Activated CD8-positive, alpha-beta memory T cell treated with anti-CD3 and anti-CD28 coated beads for 1 hour (primary cell): ENCODE data around the gene BPIFA2.
"Not testable (repeated sequence)": the region's sequence is repeated elsewhere in the genome, so short reads cannot be mapped to it uniquely, and the experiment has no call there.

Source experiments
- DNase-seq, 2 donors: peaks; one replicate each; pipeline ENCODE4 v3.0.0-alpha.2; 2020; ENCODE audit warnings: low read depth in 1 of 2; ENCODE audit errors: extremely low read depth in 1 of 2

BPIFA2 gene

DNA sequence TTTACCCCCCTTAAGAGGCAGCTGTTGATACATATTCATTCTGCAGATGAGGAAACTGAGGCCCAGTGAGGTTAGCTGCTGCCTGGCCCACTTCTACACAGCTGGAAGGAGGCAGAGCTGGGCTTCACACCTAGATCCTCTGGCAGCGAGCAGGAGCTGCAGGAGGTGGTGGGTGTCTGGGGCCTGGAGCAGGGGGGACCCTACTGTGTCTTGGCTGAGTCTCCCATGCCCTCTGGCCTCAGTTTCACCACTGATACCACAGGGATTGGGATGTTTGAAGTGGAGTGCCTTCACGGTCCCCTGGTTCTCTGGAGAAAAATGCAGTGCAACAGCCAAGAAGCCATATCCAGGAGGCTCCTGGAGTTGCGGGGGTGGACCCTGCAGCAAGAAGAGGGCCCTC is 8.2 kb upstream of the BPIFA2 start:
- DNase-seq = no peak

DNA sequence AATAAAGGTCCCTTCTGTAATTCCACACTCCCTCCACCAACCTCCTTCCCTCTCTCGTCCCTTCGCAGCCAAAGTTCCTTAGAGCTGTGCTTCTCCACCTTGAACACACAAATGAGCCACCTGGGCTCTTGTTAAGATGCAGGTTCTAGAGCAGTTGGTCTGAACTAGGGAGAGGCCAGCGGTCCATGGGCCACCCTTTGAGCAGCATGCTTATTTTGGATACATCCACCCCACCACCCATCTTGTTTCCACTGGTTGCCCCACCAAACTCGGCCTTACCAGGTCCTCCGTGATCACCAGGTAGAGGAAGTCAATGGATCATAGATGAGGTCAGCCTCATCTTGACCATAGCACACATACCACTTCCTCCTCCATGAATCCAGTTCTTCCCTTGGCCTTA is 7.3 kb upstream of the BPIFA2 start:
- DNase-seq = no peak

DNA sequence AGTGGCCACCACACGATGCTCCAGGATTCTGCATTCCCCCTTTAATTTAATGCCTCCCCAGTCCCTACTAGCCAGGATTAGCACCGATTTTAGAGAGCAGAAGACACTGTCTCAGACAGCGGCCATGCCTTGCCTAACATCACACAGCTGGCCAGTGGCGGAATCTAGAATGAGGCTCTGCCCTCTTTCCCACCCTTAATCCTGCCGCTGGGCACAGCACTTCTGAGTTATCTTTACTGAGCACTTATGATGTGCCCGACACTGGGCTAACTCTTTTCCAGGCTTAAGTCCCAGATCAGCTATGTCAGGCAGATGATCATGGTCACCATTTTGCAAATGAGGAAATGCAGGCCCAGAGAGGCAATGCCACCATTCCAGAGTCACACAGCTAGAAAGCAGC is 5.6 kb upstream of the BPIFA2 start:
- no peak for DNase-seq

DNA sequence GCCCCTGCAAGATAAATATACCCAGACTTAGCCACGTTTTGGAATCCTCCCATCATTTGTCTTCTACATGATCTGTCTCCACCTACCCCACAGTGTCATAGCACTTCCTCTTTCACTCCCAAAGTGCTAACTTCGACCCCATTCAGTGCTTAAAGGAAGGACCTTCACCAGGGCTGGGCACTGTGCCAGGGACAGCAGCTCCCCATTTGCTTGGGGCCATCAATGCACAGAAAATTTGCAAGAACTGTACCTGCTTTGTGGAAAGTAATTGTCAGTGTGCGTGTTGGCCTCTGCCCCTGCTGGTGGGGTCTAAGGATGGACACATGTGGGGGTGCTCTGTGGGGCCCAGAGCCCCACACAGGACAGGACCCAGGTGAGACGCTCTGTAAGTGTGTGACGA is 5.2 kb upstream of the BPIFA2 start:
- no peak for DNase-seq

DNA sequence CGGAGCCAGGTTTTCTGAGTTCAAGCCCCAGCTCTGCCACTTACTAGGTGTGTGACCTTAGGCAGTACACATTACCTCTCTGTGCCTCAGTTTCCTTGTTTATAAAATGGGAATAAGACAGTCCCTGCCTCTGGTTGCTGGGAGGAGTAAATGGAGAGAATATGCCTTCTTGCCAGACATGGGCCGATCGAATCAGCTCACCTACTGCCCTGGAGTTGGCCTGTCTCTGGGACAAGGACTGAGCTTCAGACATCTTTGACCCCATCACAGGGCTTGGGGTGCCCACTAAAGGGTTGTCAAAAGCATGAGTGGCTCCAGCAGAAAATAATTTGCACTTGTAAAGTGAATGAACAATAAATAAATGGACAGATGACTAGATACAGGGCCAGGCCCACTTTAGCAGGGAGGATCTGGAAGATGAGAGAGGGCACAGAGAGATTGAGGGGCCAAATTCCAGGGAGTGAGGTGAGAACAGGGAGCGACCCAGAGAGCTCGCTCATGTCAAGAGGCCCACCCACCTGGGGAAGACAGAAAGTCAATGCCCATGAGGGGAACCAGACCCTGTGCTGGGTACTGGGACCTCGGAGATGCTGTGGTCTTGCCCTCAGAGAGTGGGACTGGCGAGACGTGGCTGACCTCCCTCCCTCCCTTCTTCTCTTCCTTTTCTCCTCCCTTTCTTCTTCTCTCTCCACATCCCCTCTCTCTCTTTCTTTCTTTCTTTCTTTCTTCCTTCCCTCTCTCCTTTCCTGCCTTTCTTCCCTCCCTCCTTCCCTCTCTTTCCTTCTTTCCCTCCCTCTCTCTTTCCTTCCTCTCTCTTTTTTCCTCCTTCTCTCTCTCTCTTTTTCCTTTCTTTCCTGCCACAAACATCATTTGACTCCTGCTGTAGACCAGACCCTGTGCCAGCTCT is 3.9 kb upstream of the BPIFA2 start:
- no peak for DNase-seq

DNA sequence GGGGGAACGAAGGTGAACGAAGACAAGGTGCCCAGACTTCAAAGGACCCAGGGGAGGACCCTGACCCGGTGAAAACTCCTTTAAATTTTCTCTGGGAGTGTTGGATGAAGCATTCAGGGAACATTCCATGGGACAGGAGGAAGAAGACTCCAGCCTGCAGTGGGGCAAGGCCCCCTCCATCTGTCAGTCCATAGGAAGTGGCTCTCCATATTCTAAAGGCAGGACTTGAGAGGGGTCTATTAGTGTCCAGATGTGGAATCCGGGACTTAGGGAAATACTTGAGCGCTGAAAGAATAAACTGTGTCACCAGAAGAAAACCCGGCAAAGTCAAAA is 3.2 kb upstream of the BPIFA2 start:
- DNase-seq = no peak

DNA sequence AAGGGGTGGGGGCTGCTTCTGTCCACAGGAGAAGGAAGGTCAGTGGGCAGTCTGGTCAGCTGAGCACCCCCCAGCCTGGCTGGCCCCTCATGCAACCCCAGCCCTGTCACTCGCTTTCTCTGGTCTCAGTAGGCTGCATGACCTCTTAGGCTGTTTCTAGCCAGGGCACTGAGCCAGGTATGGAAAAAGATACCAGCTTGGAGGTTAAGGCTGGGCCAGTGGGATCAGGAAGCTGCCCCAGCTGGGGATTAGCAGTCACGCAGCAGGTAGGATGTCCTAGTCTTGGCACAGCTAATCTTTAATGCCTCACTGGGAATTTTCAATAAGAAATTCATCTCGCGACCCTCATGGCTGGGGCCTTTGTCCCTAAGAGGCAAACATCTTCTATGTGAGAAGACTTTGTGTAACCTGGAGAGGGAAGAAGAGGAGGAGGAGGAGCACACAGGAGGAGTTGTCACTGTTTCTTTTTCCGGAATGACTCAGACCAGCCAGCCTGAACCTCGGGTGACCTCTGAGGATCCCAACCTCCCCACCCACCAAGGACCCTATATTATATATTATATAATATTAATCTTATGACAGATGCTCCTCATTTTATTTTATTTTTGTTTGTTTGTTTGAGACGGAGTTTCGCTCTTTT is 2.4 kb upstream of the BPIFA2 start:
- DNase-seq = no peak

DNA sequence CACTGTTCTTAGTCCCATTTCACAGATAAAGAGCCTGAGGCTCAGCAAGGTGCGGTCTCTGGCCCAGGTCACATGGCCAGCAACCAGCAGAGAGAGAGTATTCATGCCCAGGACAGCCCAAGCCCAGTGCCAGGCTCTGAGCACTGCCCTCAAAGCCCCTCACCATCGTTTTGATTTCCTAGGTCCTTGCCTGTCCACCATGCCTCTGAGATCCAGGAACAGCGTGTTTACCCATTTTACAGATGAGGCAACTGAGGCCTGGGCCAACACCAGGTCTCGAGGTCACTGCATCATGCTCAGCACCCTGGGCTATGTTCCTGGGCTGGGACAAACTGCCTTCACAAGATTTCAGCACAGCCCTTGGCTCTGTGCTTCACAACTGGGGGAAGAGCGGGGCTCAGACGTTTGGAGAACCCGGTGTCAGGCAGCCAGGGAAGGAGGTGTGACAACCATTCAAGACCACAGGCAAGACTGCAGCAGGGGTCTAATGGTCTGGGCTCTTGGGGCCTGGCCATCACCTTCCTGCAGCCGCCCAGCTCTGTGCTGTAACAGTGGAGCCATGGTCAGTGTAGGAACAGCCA is 1.3 kb upstream of the BPIFA2 start:
- DNase-seq = no peak

DNA sequence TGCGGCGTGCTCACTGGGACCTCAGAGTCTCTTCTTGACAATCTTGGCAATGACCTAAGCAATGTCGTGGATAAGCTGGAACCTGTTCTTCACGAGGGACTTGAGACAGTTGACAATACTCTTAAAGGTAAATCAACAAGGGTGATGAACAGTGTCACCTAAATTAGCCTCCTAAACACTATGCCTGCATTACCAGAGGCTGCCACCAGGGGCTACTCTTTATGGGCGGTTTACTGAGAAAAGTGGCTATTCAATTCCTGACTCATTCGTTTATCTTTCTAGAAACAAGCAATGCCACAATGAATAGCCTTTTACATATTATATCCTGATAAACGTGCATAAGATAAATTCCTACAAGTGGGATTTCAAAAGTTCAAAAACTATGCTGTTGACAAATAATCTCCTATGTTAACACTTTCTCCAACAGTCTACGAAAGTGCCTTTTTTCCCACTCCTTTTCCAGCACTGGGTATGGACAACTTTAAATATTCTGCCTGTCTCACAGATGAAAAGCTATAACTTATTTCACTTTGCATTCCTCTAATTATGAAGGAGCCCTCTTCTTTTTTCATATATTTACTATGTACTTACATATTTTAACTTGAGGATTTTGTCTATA is 1.3 kb downstream of the BPIFA2 start:
- DNase-seq = no peak

DNA sequence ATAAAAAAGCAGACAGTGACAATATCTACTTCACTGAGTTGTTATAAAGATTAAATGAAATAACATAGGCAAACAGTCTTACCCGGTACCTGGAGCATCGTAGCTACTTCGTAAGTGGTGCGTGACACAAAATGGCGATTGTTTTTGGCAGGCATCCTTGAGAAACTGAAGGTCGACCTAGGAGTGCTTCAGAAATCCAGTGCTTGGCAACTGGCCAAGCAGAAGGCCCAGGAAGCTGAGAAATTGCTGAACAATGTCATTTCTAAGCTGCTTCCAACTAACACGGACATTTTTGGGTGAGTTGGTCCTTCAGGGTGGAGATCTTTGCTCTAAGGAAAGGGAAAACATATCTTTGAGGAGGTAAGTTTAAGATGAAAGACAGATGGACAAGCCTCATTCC is 4.8 kb downstream of the BPIFA2 start:
- DNase-seq = no peak

DNA sequence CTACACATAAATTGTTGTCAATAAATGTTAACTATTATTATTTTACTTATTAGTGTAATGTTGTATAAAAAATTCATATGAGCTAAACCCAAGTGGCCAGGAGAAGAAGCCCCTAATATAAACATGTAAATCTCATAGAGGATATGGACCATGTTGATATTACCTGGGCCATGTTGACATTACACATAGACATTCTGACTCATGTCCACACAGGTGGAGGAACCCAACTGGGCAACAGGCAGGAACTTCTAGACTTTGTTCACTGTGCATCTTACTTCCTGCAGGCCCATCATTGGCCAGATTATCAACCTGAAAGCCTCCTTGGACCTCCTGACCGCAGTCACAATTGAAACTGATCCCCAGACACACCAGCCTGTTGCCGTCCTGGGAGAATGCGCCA is 7.2 kb downstream of the BPIFA2 start:
- no peak for DNase-seq

DNA sequence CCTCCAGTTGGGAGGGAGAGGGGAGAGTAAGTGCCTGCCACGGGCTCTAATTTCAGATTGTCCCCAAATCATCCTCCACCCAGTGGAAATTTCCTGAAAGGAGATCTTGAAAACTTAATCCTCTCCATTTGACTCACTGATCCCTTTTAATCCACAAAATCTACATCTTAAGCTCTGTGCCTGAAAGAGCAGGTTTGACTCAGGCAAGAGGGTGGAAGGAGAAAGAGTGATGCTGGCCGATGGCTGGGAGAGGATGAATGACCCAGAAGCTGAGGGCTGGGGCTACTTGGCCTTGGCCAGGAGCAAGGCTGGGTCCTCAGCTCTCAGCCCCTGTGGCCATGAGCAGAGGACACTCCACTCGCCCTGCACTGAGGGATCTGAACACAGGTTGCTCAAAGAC is 8.1 kb downstream of the BPIFA2 start:
- DNase-seq = no peak

DNA sequence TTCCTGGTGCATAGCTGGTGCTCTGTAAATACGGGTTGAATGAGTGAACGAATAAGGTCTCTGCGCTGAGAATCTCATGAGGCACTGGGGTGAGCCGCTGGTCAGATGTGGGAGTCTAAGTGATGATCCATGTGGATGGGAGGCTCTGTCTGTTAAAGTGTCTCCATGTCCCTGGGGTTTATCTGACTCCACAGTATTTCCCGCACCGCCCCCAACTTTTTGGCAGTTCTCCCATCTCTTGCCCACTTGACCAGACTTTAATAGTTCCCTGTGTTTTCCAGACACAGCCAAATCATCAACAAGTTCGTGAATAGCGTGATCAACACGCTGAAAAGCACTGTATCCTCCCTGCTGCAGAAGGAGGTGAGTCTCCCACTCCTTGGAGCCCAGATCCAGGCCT is 9.9 kb downstream of the BPIFA2 start:
- no peak for DNase-seq

DNA sequence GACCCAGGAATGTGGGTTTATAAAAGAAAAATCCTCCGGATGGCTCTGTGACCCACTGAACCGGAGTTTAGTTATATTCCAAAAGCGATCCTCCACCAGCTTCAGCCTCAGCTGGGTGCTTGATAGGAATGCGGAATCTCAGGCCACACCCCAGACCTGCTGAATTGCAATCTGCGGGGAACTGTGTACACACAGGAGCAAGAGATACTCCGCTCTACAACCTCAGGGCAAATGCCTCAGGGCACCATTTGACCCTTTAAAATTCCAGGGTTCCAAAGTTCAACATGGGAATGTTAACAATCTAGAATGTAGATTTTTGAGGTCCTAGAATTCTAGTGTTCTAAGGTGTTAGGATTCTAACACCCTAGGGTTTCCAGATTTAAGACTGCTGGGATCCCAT is 10.8 kb downstream of the BPIFA2 start:
- no peak for DNase-seq

DNA sequence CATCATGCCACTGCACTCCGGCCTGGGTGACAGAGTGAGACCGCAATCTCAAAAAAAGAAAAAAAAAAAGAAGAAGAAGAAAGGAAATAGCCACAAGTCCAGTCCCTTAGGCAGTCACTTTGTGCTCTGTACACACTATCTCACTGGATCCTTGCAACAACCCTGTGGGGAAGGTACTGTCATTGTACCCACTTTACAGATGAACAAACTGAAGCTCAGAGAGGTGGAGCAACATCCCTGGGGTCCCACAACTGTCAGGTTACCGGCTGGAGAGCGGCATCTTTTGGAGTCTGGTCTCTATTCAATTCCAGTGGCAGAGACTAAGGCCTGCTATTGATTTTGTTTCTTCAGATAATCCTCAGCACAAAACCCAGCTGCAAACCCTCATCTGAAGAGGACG is 12.2 kb downstream of the BPIFA2 start:
- no peak for DNase-seq

DNA sequence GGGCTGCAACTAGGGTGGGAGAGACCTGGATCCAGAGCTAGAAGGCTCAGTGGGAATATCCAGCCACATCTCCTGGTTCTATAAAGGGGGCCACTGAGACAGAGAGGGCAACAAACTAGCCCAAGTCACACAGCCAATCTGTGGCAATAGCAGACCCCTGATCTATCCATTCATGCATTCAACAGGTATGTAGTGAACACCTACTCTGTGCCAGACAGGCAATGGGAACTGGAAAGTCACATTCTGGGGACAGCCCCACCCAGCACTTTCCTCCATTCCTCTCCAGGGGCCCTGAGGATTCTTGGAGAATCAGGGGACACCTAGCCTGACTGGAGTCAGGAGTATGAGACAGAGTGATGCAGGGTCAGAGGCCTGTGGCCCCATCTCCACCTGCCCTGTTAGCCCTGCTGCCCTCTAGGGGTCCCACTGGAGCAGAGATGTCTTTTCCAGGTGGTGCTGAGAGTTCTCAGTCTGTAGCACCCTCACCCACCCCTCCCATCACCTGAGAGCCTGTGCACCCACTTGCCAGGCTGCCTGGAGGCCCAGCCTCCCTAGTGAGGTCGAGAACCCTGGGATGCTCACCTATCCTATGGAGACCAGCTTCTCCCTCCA is 13.6 kb downstream of the BPIFA2 start:
- DNase-seq = no peak

DNA sequence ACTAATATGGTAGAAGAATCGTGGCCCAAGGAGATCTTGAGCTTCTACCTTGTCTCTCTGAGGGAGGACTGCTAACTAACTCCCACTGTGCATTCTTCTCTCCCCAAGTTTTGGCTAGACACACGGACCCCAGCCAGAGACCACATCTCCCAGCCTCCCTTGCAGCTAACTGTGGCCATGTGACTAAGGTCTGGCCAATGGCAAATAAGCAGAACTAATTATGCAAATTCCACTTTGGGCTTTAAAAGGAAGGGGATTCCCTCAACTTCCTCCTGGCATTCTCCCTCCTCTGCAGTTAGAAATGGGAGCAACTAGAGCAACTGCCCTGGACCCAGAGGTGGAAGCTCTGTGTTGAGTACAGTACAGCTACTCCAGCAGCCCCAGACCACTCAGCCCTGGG is 15.4 kb downstream of the BPIFA2 start:
- no peak for DNase-seq

DNA sequence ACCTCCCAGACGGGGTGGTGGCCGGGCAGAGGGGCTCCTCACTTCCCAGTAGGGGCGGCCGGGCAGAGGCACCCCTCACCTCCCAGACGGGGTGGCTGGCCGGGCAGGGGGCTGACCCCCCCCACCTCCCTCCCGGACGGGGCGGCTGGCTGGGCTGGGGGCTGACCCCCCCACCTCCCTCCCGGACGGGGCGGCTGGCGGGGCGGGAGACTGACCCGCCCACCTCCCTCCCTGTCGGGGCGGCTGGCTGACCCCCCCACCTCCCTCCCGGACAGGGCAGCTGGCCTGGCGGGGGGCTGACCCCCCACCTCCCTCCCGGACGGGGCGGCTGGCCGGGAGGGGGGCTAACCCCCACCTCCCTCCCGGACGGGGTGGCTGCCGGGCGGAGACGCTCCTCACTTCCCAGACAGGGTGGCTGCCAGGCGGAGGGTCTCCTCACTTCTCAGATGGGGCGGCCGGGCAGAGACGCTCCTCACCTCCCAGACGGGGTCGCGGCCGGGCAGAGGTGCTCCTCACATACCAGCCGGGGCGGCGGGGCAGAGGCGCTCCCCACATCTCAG is 17.2 kb downstream of the BPIFA2 start:
- DNase-seq = not testable (repeated sequence)

DNA sequence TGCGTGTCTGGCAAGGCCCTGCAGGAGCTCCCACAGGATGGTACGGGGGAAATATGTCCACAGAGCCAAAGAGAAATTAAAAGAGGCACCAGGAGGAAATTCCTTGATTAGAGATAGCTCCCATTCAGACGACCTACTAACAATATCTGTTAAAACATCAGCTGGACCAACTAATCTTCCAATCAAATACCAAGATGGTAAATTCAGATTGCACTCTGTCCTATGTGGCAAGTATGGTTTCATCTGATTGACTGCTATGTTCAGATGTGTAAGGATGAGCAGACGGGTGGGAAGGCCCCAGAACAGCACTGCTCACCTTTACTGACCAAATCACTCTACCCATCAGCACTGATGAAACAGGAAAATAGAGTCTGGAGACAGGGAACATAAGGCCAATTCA is 19.5 kb downstream of the BPIFA2 start:
- DNase-seq = no peak

DNA sequence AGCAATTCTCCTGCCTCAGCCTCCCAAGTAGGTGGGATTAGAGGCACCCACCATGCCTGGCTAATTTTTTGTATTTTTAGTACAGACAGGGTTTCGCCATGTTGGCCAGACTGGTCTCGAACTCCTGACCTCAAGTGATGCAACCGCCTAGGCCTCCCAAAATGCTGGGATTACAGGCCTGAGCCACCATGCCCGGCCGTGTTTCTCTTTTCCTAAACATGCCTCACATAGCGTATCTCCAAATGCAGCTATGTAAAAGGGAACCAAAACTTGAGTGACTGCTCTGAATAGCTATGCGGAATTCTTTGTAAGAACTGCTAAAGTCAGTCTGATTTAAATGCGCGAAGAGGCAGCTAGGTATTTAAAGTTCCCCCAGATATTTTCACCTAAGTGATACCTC is 20.5 kb downstream of the BPIFA2 start:
- DNase-seq = no peak

DNA sequence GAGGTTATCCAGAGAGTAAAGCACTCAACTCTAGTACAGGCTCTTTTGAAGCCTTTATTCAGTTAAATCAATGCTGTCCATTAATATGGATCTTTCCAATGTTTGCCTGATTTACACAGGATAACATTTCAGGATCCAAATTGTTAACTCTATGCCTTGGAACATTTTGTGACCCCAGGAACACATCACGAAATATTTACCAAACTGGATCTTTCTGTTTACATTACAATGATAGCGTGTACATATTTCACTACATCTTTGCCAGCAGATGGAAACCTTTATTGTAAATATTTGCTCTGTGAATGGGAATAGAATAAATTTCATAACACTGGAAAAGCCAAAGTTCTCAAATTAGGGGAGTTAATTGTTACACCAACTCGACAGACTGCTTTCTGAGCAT is 23.5 kb downstream of the BPIFA2 start:
- DNase-seq = no peak
